Sigmoid colon (tissue), 7 donors: ENCODE data around the gene HSPG2. TPM values are rescaled to one million over a fixed set of nuclear protein-coding genes. Genes with fewer than 3 reads are reported as not detected.
"Not testable (repeated sequence)": the region's sequence is repeated elsewhere in the genome, so short reads cannot be mapped to it uniquely, and the experiment has no call there.

ENCODE experiments used
- DNase-seq: peaks from one replicate; pipeline ENCODE4 v3.0.0-alpha.2; 2019
- H3K27ac ChIP-seq, 4 donors: fragments of 200-600 bp; sonication (generic); one replicate each; pipeline ENCODE4 v1.5.1; 2016 to 2019; ENCODE audit warnings: mild to moderate bottlenecking in 1 of 4
- H3K27me3 ChIP-seq, 3 donors: fragments of 200-600 bp; sonication (generic); one replicate each; pipeline ENCODE4 v1.5.1; 2019; ENCODE audit warnings: mild to moderate bottlenecking in 1 of 3
- H3K36me3 ChIP-seq, 4 donors: fragments of 200-600 bp; sonication (generic); one replicate each; pipeline ENCODE4 v1.5.1; 2016 to 2019
- H3K4me1 ChIP-seq, 4 donors: fragments of 200-600 bp; sonication (generic); one replicate each; pipeline ENCODE4 v1.5.1; 2017 to 2019
- H3K4me3 ChIP-seq, 4 donors: fragments of 200-600 bp; sonication (generic); one replicate each; pipeline ENCODE4 v1.5.1; 2017 to 2019; ENCODE audit warnings: mild to moderate bottlenecking in 2 of 4, moderate library complexity in 1 of 4
- H3K9me3 ChIP-seq, 4 donors: fragments of 200-600 bp in 3 of 4; sonication (generic) in 3 of 4; one replicate each; pipeline versions ENCODE4 v1.5.1 to v1.6.1; 2013 to 2019
- EP300 ChIP-seq, 4 donors: sonication (generic); formaldehyde crosslinking; IDR thresholded peaks; one replicate each; pipeline ENCODE4 v1.6.1; 2017; ENCODE audit warnings: antibody characterized with exemption in 4 of 4
- POLR2A ChIP-seq, 2 donors: fragments of 450-650 bp; IDR thresholded peaks; one replicate each; pipeline ENCODE4 v1.6.1; 2016; ENCODE audit warnings: antibody characterized with exemption in 2 of 2, mild to moderate bottlenecking in 2 of 2, moderate library complexity in 2 of 2
- POLR2AphosphoS5 ChIP-seq, 4 donors: sonication (generic); formaldehyde crosslinking; IDR thresholded peaks; one replicate each; pipeline ENCODE4 v1.6.1; 2017; ENCODE audit warnings: antibody characterized with exemption in 4 of 4
- WGBS, 2 donors: extraction: QIAGEN DNeasy Blood & Tissue Kit; methylation state at CpG; one replicate each; pipeline ENCODE4 v1.1.7; 2013; 5-methylcytosine and 5-hydroxymethylcytosine counted together
- intact Hi-C: fragments of 100-400 bp; cut with DNase I; formaldehyde crosslinking; loops from one replicate; pipeline ENCODE4 v1.15.1; 2023
- polyA plus RNA-seq, 3 donors: library from polyadenylated mRNA; stranded (reverse); fragments of 200-250 nt; gene quantifications; one replicate each; pipeline ENCODE4 v1.2.3, GENCODE V29; 2013
- total RNA-seq, 4 donors: library from RNA; depleted of rRNA; stranded (reverse); fragments of >200 nt; gene quantifications; one replicate each; pipeline ENCODE4 v1.1.0, GENCODE V29; 2016
- TF ChIP-seq, protein P1 (sequence below), 4 experiments: fragments of 450-650 bp in 3 of 4; fragments of 200-600 bp in 1 of 4; IDR thresholded peaks; one replicate each; pipeline ENCODE4 v1.5.1; 2016 to 2019; ENCODE audit warnings: antibody characterized with exemption in 4 of 4, mild to moderate bottlenecking in 3 of 4, moderate library complexity in 2 of 4
- donor health status: healthy with polysubstance abuse.
- donor health status: Bipolar disorder and iron deficiency.
- donor health status: healthy.

The HSPG2 gene
- total and polyA plus RNA-seq, 7 donors, result 6.0 to 761 (median 104) TPM

DNA sequence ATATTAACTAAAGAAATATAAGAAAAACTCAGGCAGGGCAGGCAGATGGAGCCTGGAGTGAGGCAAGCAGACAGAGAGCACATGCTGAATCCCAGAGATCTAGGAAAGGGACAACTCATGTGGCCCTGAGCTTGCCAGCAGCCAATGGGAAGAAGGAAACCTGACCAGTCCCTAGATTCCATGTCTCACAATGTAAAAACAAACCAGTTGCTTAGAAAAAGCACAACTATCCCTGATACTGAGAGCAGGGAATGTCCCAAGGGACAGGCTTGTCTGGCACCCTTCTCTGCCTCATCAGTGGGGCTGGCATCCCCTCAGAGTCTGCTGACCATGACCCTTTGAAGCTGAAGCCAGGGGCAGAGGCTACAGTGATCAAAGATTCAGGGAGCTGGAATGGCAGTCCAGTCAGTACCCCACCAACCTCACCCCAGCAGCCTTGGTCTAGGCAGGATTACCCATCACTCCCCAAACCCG lies 27.8 kb downstream of the HSPG2 start:
- no peak for DNase-seq
- WGBS, 2 donors, result 41 to 81% methylated on average over 1 of the region's 1 CpG
- H3K36me3 ChIP-seq, result no peaks in the 10 kb centered on the region
- H3K27me3 ChIP-seq, result no peaks in the 10 kb centered on the region
- H3K4me3 ChIP-seq, result no peak overlapping the region
- TF ChIP-seq, protein P1, sequence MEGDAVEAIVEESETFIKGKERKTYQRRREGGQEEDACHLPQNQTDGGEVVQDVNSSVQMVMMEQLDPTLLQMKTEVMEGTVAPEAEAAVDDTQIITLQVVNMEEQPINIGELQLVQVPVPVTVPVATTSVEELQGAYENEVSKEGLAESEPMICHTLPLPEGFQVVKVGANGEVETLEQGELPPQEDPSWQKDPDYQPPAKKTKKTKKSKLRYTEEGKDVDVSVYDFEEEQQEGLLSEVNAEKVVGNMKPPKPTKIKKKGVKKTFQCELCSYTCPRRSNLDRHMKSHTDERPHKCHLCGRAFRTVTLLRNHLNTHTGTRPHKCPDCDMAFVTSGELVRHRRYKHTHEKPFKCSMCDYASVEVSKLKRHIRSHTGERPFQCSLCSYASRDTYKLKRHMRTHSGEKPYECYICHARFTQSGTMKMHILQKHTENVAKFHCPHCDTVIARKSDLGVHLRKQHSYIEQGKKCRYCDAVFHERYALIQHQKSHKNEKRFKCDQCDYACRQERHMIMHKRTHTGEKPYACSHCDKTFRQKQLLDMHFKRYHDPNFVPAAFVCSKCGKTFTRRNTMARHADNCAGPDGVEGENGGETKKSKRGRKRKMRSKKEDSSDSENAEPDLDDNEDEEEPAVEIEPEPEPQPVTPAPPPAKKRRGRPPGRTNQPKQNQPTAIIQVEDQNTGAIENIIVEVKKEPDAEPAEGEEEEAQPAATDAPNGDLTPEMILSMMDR (IDR thresholded peaks at IDR 0.05), result no peak
- TF ChIP-seq POLR2A (IDR thresholded peaks at IDR 0.05) (no peak), EP300 (IDR thresholded peaks at IDR 0.05) (no peak), POLR2AphosphoS5 (IDR thresholded peaks at IDR 0.05) (no peak)
- H3K9me3 ChIP-seq, result no peaks in the 10 kb centered on the region
- H3K27ac ChIP-seq, result peak overlapping the region; percentile 90 to 99 (median 98)
- intact Hi-C loops, result loop anchor here (2.0 kb wide), 1 partner anchor 23 kb away; no protein-coding TSS in a partner anchor
- H3K4me1 ChIP-seq, result peaks cover 0 to 100% (median 100%) of the 10 kb centered on the region in 4 donors

DNA sequence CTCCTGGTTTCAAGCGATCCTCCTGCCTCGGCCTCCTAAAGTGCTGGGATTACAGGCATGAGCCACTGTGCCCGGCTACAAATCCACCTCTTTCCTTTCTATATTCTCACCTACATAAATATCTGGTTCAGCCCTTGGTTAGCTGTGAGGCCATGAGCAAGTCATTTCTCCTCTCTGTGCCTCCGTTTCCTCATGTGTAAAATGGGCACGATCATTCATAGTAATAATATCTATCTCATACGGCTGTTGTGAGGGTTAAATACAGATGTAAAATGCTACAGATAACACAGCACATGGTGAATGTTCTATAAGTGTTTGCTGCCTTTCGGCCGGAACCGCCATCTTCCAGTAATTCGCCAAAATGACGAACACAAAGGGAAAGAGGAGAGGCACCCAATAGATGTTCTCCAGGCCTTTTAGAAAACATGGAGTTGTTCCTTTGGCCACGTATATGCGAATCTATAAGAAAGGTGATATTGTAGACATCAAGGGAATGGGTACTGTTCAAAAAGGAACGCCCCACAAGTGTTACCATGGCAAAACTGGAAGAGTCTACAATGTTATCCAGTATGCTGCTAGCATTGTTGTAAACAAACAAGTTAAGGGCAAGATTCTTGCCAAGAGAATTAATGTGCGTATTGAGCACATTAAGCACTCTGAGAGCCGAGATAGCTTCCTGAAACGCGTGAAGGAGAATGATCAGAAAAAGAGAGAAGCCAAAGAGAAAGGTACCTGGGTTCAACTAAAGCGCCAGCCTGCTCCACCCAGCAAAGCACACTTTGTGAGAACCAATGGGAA lies 29.2 kb downstream of the HSPG2 start:
- not testable (repeated sequence) for H3K36me3 ChIP-seq, H3K27me3 ChIP-seq, H3K4me3 ChIP-seq, H3K9me3 ChIP-seq, DNase-seq
- 86 to 91% methylated on average over 19 of the region's 19 CpGs for WGBS, 2 donors
- H3K4me1 ChIP-seq, result peaks cover 0 to 100% (median 100%) of the 10 kb centered on the region in 4 donors
- intact Hi-C loops, result loop anchor here (2.0 kb wide), 1 partner anchor 25 kb away; no protein-coding TSS in a partner anchor
- peak overlapping the region; percentile 90 to 99 (median 98) for H3K27ac ChIP-seq

DNA sequence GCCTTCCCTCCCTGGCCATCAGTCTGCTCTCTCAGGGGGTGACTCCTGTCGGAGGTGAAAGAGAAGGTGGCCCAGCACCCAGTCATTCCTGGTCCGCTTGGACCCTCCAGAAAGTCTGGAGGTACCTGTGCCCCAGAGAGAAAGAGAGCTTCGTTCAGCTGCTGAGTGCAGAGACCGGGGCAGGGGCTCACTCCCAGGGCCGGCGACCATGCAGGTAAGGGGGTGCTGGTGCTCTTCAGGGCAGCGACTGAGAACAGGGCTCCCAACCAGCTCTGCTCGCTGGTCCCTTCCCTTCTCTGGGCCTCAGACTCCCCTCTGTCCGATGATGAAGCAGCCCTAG lies 30.1 kb downstream of the HSPG2 start:
- Histone ChIP-seq H3K4me3 (no peak overlapping the region), H3K9me3 (no peaks in the 10 kb centered on the region), H3K27ac (peak overlapping the region; percentile 90 to 99 (median 98)), H3K27me3 (no peaks in the 10 kb centered on the region), H3K4me1 (peaks cover 0 to 100% (median 100%) of the 10 kb centered on the region in 4 donors), H3K36me3 (no peaks in the 10 kb centered on the region)
- DNase-seq, result no peak
- intact Hi-C loops, result no loop called here
- WGBS, 2 donors, result 93 to 95% methylated on average over 9 of the region's 9 CpGs
- TF ChIP-seq POLR2AphosphoS5 (IDR thresholded peaks at IDR 0.05) (no peak), POLR2A (IDR thresholded peaks at IDR 0.05) (no peak)
- TF ChIP-seq, protein P1 (IDR thresholded peaks at IDR 0.05), result no peak

DNA sequence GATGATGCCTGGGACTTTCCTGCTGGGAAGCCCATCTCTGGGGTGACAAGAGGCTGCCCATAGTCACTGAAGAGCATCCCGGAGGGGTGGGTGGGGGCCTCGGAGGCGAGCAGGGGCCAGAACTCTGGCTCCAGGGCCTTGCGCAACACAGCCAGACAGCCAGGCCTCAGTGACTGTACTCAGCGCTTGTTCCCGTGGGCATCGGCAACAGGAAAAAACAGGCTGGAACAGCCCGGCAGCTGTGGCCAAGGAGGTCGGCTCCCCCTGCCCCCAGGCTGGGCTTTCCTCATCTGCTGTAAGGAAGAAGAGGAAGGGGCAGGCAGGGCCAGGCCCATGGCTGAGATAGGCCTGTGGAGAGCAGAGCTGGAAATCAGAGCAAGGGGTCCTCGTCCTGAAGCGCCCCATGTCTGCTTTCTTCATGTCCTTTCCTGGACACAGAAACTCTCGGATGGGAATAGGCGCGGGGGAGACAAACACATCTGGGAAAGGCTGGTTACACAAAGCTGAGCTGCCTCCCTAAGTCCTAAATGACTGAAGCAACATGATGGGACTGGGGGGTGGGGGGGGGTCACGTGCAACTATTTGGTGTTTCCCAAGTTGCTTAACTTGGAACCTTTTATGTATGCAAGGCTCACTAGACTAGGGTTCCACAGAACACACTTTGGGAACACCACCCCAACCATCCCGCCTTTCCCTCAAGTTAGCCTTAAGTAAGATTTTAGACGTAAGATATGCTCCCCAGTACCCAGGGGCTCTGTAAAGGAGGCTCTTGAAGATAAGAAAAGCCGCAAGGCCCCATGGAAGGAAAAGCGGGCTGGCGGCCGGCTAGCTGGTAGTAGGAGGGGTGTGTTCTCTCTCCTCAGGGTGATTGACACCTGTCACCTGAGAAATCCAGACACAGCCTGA lies 30.7 kb downstream of the HSPG2 start:
- no peaks in the 10 kb centered on the region for H3K36me3 ChIP-seq
- 80 to 85% methylated on average over 21 of the region's 21 CpGs for WGBS, 2 donors

More for the DNA sequence above, 30.7 kb downstream of the HSPG2 start:
- peak; percentile 94 for DNase-seq
- intact Hi-C loops, result no loop called here
- Histone ChIP-seq H3K4me1 (peaks cover 0 to 100% (median 100%) of the 10 kb centered on the region in 4 donors), H3K27me3 (no peaks in the 10 kb centered on the region), H3K9me3 (no peaks in the 10 kb centered on the region), H3K4me3 (no peak overlapping the region), H3K27ac (peak overlapping the region; percentile 90 to 99 (median 98))
- TF ChIP-seq, protein P1 (IDR thresholded peaks at IDR 0.05), result no peak
- TF ChIP-seq EP300 (IDR thresholded peaks at IDR 0.05), result peak in 2 of 4 donors; percentile 1 to 23
- TF ChIP-seq POLR2AphosphoS5 (IDR thresholded peaks at IDR 0.05), result peak in 3 of 4 donors; percentile 45 to 63 (median 56)
- TF ChIP-seq POLR2A (IDR thresholded peaks at IDR 0.05), result no peak
